NCI-H748 treated with DMSO at 0.1 percent for 48 hours (cell line): ENCODE data around the gene ST7.

Source experiments
- DNase-seq: peaks from one replicate; lab custom pipeline; 2025; lab: John Stamatoyannopoulos, UW

Gene ST7

GRCh38 chr7:117190746-117191435 is 237.6 kb downstream of the ST7 start:
- no peak for DNase-seq

- no peak for DNase-seq
Observed at GRCh38 chr7:117192108-117192507, 238.8 kb downstream of the ST7 start.

GRCh38 chr7:117193564-117193963 is 240.3 kb downstream of the ST7 start:
- DNase-seq, result no peak

GRCh38 chr7:117194445-117194844 is 241.1 kb downstream of the ST7 start:
- no peak for DNase-seq

- DNase-seq, result no peak
Observed at GRCh38 chr7:117195361-117196029, 242.2 kb downstream of the ST7 start.

- DNase-seq, result no peak
Observed at GRCh38 chr7:117200132-117200531, 246.8 kb downstream of the ST7 start.

- no peak for DNase-seq
Observed at GRCh38 chr7:117200786-117201458, 247.6 kb downstream of the ST7 start.

GRCh38 chr7:117202511-117202910 is 249.2 kb downstream of the ST7 start:
- DNase-seq, result no peak

- no peak for DNase-seq
Observed at GRCh38 chr7:117203205-117203604, 249.9 kb downstream of the ST7 start.

- no peak for DNase-seq
Observed at GRCh38 chr7:117205873-117206272, 252.6 kb downstream of the ST7 start.

GRCh38 chr7:117208257-117208656 is 255.0 kb downstream of the ST7 start:
- DNase-seq, result no peak

GRCh38 chr7:117210397-117210796 is 257.1 kb downstream of the ST7 start:
- DNase-seq, result no peak

- no peak for DNase-seq
Observed at GRCh38 chr7:117210908-117211307, 257.6 kb downstream of the ST7 start.

- DNase-seq, result no peak
Observed at GRCh38 chr7:117211614-117212013, 258.3 kb downstream of the ST7 start.

- peak; percentile 31 for DNase-seq
Observed at GRCh38 chr7:117212969-117213877, 259.9 kb downstream of the ST7 start.

GRCh38 chr7:117216010-117216409 is 262.7 kb downstream of the ST7 start:
- DNase-seq, result no peak

- no peak for DNase-seq
Observed at GRCh38 chr7:117216436-117217069, 263.3 kb downstream of the ST7 start.

- no peak for DNase-seq
Observed at GRCh38 chr7:117217106-117218035, 264.1 kb downstream of the ST7 start.

- DNase-seq, result no peak
Observed at GRCh38 chr7:117218700-117219099, 265.4 kb downstream of the ST7 start.

GRCh38 chr7:117219485-117219884 is 266.2 kb downstream of the ST7 start:
- no peak for DNase-seq

GRCh38 chr7:117220836-117221235 is 267.5 kb downstream of the ST7 start:
- DNase-seq, result no peak
